Bronchial epithelial cell (primary cell): ENCODE measurements around the gene PIK3CB. TPM values are rescaled to one million over a fixed set of nuclear protein-coding genes. Genes with fewer than 3 reads are reported as not detected.

Experiments
- DNase-seq: peaks from one replicate; pipeline ENCODE4 v3.0.0-alpha.2; 2010; ENCODE audit warnings: low read depth
- FAIRE-seq: peaks from 2 replicates; lab custom pipeline; 2011; peaks lifted over from hg19 to GRCh38; lab: Jason Lieb, UNC
- H3K27me3 ChIP-seq: 2 replicates; pipeline ENCODE4 v1.5.1; 2011; ENCODE audit warnings: low read length; ENCODE audit not compliant: control insufficient read depth, insufficient read depth
- H3K36me3 ChIP-seq: 2 replicates; pipeline ENCODE4 v1.5.1; 2011; ENCODE audit warnings: low read length; ENCODE audit not compliant: control insufficient read depth, insufficient read depth
- H3K4me3 ChIP-seq: 2 replicates; pipeline ENCODE4 v1.5.1; 2011; ENCODE audit warnings: mild to moderate bottlenecking, low read depth, low read length, control low read depth
- total RNA-seq: library from RNA; depleted of rRNA; stranded (reverse); fragments of >200 nt; gene quantifications from 2 replicates; pipeline ENCODE4 v1.2.1, GENCODE V29; 2014
- TF ChIP-seq, protein P1 (sequence below): IDR thresholded peaks from 2 replicates; pipeline ENCODE4 v1.5.1; 2011; ENCODE audit warnings: mild to moderate bottlenecking, moderate library complexity, low read length, control low read depth, inconsistent platforms; ENCODE audit not compliant: insufficient read depth, severe bottlenecking

PIK3CB gene
- total RNA-seq, 1 donor from 2014 or later: 11.3 TPM

DNA sequence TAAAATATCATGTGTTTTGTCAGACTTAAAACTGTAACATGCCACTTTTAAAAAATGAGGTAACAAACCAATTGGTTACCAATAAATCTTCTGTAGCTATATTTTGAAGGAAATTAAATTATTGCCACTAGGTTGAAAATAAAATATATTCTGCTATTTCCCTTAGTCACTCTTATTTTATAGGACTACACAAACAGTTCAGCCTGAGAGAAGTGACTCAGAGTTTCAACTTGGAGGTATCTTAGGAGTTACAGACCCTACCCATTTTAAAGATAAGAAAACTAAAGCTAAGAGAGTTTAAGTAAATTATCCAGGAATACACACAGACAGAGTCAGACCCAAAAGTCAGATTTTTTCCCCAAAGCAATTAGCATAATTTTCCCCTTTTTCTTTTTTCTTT lies 65.1 kb downstream of the PIK3CB start:
- Histone ChIP-seq H3K4me3 (no peak overlapping the region), H3K36me3 (peaks cover 6% of the 10 kb centered on the region)
- TF ChIP-seq, protein P1, sequence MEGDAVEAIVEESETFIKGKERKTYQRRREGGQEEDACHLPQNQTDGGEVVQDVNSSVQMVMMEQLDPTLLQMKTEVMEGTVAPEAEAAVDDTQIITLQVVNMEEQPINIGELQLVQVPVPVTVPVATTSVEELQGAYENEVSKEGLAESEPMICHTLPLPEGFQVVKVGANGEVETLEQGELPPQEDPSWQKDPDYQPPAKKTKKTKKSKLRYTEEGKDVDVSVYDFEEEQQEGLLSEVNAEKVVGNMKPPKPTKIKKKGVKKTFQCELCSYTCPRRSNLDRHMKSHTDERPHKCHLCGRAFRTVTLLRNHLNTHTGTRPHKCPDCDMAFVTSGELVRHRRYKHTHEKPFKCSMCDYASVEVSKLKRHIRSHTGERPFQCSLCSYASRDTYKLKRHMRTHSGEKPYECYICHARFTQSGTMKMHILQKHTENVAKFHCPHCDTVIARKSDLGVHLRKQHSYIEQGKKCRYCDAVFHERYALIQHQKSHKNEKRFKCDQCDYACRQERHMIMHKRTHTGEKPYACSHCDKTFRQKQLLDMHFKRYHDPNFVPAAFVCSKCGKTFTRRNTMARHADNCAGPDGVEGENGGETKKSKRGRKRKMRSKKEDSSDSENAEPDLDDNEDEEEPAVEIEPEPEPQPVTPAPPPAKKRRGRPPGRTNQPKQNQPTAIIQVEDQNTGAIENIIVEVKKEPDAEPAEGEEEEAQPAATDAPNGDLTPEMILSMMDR: no peak

DNA sequence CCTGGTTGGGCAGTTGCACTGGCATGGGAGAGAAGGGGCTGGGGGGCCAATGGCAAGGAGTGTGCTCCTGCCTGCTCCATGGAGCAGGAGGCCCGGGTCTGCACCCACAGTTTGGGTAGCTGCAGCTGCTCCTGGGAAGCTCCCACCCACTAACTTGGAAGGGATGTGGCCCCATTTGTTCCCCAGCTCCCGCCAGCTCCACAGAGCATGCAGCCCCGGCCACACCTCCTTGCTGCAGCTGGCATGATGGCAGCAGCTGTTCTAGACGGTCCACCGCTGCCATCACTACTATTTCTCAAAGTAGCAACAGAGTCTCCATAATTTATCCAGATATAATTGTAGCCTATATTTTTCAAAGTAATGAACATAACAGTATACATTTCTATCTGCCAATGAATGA lies 65.8 kb downstream of the PIK3CB start:
- FAIRE-seq (no peak), DNase-seq (no peak)
- Histone ChIP-seq H3K27me3 (no peaks in the 10 kb centered on the region), H3K4me3 (no peak overlapping the region), H3K36me3 (peaks cover 6% of the 10 kb centered on the region)
- TF ChIP-seq, protein P1: no peak

More for the DNA sequence above, 65.1 kb downstream of the PIK3CB start:
- no peaks in the 10 kb centered on the region for H3K27me3 ChIP-seq
- no peak for DNase-seq
- FAIRE-seq: no peak

DNA sequence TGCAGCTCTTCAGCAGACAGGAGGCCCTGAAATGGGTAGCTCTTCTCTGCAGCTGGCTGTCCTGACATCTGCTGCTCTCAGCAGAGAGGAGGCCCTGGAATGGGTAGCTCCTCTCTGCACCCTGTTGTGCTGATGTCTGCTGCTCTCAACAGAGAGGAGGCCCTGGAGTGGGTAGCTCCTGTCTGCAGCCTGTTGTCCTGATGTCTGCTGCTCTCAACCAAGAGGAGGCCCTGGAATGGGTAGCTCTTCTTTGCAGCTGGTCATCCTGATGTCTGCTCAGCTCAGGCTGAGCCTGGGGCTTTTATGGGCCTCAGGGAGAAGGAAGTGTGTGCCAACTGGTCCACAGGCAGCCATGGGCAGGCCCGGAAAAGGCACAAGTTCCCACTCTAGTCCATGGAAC lies 66.6 kb downstream of the PIK3CB start:
- FAIRE-seq (no peak), DNase-seq (no peak)
- TF ChIP-seq, protein P1: no peak
- Histone ChIP-seq H3K36me3 (peaks cover 6% of the 10 kb centered on the region), H3K27me3 (no peaks in the 10 kb centered on the region), H3K4me3 (no peak overlapping the region)

DNA sequence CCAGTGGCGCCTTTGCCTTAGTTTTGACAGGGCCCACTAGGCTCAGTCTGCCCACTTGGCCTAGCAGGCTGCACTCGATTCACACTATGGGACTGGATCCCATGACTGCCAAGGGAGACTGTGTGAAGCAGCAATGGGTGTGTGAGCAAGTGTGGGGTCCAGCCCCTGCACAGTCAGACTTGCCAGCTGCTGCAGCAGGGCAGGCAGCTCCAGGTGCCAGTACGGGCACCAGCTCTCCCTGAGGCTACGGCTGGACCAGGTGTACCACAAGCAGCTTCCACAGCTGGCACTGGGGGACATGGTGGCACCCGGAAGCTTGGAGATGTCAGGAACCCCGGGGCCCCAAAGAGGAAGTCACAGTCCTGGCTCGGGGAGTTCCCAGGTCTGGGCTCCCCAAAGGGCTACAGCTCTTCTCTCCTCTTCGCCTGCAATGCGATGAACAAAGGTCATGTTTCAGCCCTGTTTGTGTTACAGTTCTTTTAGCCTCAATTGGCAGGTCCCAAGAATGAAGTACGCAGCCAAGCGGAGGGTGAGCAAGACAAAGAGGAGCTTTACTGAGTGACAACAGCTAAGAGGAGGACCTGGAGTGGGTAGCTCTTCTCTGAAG lies 67.1 kb downstream of the PIK3CB start:
- DNase-seq (no peak), FAIRE-seq (no peak)
- TF ChIP-seq, protein P1: no peak
- no peaks in the 10 kb centered on the region for H3K27me3 ChIP-seq
- no peak overlapping the region for H3K4me3 ChIP-seq
- peaks cover 6% of the 10 kb centered on the region for H3K36me3 ChIP-seq

DNA sequence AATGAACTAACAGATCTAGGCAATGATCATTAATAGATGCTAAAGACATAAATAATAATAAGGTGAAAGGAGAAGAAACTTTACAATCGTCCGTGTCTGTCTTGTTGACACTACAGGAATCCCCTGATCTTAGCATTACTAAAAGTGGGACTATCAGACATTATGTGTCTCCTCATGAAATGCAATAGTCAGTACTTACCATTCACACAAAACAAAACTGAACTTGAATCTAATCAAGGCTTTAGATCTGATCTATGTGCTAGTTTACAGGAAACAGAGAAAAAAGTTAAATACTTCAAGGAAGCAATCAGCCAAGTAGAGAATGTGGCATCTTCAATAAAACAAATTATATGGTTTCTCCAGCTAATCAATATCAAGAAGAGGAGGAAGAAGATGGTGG lies 73.7 kb downstream of the PIK3CB start:
- Histone ChIP-seq H3K36me3 (no peaks in the 10 kb centered on the region), H3K27me3 (no peaks in the 10 kb centered on the region), H3K4me3 (no peak overlapping the region)
- DNase-seq (no peak), FAIRE-seq (no peak)
- TF ChIP-seq, protein P1: no peak

DNA sequence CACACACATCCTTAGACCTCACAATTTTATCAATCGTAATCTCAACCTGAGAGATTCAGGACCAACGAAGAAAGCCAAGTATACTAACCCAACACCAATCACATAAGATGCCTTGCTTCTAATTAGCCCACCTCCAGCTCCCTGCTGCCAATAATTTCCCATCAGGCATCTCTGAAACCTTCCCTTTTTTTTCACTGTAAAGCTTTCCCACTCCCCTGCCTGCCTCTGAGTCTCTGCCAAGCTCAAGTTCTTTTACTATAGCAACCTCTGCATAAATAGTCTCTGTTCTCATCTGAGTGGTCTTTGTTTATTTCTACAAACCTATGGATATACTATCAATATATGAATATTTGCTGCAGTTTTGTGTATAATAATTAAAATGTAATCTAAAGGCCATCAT lies 86.5 kb downstream of the PIK3CB start:
- DNase-seq (no peak), FAIRE-seq (no peak)
- H3K36me3 ChIP-seq: no peaks in the 10 kb centered on the region
- no peaks in the 10 kb centered on the region for H3K27me3 ChIP-seq
- TF ChIP-seq, protein P1: no peak
- H3K4me3 ChIP-seq: no peak overlapping the region
